Tibial artery (tissue), 4 donors: Measurements from ENCODE around the gene SCN1B.

Source experiments
- DNase-seq, 2 donors: peaks; one replicate each; pipeline ENCODE4 v3.0.0-alpha.2; 2019
- H3K27ac ChIP-seq, 2 donors: fragments of 200-600 bp; sonication (generic) in 1 of 2; 1 replicate in 1 of 2; 2 replicates in 1 of 2; pipeline ENCODE4 v1.5.1; 2018 to 2019; ENCODE audit warnings: mild to moderate bottlenecking in 1 of 2
- H3K27me3 ChIP-seq, 2 donors: fragments of 200-600 bp; sonication (generic) in 1 of 2; one replicate each; pipeline versions ENCODE4 v1.5.1 to v1.6.0; 2016 to 2019
- H3K36me3 ChIP-seq, 3 donors: fragments of 200-600 bp; sonication (generic) in 2 of 3; one replicate each; pipeline ENCODE4 v1.5.1; 2016 to 2019; ENCODE audit warnings: mild to moderate bottlenecking in 2 of 3
- H3K4me1 ChIP-seq, 4 donors: fragments of 200-600 bp; sonication (generic) in 2 of 4; 1 replicate in 3 of 4; 2 replicates in 1 of 4; pipeline ENCODE4 v1.5.1; 2016 to 2019
- H3K4me3 ChIP-seq, 2 donors: fragments of 200-600 bp; sonication (generic) in 1 of 2; 1 replicate in 1 of 2; 2 replicates in 1 of 2; pipeline ENCODE4 v1.5.1; 2018 to 2019; ENCODE audit warnings: mild to moderate bottlenecking in 2 of 2
- H3K9me3 ChIP-seq, 3 donors: fragments of 200-600 bp; sonication (generic) in 1 of 3; one replicate each; pipeline ENCODE4 v1.5.1; 2016 to 2019
- intact Hi-C: fragments of 100-400 bp; cut with DNase I; formaldehyde crosslinking; loops from one replicate; pipeline ENCODE4 v1.15.0; 2023; ENCODE audit warnings: low total_unique reads
- TF ChIP-seq, protein P1 (sequence below), 2 experiments: fragments of 200-600 bp in 1 of 2; fragments of 450-650 bp in 1 of 2; IDR thresholded peaks; one replicate each; pipeline ENCODE4 v1.5.1; 2017 to 2019; ENCODE audit warnings: antibody characterized with exemption in 2 of 2, mild to moderate bottlenecking in 1 of 2, moderate library complexity in 1 of 2

Gene SCN1B

DNA sequence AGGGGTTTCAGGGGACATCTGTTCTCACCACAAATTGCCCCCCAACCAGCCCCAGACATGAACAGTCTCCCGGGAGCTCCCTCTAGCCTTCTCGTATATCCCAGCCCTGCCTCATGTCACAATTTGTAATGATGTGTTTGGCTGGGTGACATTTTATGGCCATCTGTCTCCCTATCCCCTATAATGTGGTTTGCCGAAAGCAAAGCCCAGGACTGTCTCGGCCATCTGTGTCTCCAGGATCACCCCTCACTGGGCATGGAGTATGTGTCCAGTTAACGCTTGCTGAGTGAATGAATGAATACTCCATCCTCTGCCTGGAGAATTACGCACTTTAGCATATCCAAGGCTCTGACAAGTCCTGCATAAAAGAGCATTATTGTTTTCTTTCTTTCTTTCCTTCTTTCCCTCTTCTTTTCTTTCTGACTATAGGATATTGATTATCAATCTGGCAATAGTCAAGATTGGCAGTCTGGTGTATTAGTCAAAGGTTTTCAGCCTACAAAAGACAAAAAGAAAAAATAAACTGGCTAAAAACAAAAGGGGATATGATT, 26.3 kb downstream of the SCN1B start:
- H3K27me3 ChIP-seq = peaks cover 0 to 36% of the 10 kb centered on the region in 2 donors
- no peak overlapping the region for H3K4me3 ChIP-seq
- no peaks in the 10 kb centered on the region for H3K36me3 ChIP-seq
- intact Hi-C loops = no loop called here
- TF ChIP-seq, protein P1, sequence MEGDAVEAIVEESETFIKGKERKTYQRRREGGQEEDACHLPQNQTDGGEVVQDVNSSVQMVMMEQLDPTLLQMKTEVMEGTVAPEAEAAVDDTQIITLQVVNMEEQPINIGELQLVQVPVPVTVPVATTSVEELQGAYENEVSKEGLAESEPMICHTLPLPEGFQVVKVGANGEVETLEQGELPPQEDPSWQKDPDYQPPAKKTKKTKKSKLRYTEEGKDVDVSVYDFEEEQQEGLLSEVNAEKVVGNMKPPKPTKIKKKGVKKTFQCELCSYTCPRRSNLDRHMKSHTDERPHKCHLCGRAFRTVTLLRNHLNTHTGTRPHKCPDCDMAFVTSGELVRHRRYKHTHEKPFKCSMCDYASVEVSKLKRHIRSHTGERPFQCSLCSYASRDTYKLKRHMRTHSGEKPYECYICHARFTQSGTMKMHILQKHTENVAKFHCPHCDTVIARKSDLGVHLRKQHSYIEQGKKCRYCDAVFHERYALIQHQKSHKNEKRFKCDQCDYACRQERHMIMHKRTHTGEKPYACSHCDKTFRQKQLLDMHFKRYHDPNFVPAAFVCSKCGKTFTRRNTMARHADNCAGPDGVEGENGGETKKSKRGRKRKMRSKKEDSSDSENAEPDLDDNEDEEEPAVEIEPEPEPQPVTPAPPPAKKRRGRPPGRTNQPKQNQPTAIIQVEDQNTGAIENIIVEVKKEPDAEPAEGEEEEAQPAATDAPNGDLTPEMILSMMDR (IDR thresholded peaks at IDR 0.05) = no peak
- no peaks in the 10 kb centered on the region for H3K4me1 ChIP-seq
- H3K27ac ChIP-seq = no peak overlapping the region
- no peak for DNase-seq
- H3K9me3 ChIP-seq = no peaks in the 10 kb centered on the region

GRCh38 chr19:35058370-35058769, 28.1 kb downstream of the SCN1B start:
- intact Hi-C loops = no loop called here
- no peak overlapping the region for H3K27ac ChIP-seq
- TF ChIP-seq, protein P1 (IDR thresholded peaks at IDR 0.05) = no peak
- no peak for DNase-seq
- H3K27me3 ChIP-seq = peaks cover 0 to 36% of the 10 kb centered on the region in 2 donors
- H3K36me3 ChIP-seq = no peaks in the 10 kb centered on the region
- H3K9me3 ChIP-seq = no peaks in the 10 kb centered on the region
- H3K4me3 ChIP-seq = no peak overlapping the region
- no peaks in the 10 kb centered on the region for H3K4me1 ChIP-seq

DNA sequence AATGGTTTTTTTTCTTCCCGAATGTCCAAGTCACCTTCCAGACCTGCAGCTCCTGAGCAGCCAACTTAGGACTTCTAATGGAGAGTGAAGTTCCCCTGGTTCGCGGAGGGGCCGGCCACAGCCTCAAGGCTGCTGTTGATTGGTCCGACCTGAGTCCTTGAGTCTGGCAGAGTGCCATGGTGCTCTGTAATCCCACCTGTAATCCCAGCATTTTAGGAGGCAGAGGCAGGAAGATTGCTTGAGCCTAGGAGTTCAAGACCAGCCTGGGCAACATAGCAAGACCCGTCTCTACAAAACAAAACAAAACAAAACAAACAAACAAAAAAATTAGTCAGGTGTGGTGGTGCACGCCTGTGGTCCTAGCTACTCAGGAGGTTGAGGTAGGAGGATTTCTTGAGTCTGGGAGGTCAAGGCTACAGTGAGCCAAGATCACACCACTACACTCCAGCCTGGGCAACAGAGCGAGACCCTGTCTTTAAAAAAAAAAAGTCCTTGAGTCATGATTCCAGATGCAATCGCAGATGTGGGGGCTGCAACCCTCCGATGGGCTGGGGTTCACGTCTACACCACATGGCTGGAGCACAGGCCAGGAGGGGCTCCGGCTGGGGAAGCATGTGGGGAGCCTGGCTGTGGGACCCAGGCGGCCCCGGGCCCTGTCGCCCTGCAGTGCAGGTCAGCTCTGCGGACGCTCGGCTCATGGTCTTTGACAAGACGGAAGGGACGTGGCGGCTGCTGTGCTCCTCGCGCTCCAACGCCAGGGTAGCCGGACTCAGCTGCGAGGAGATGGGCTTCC, 28.9 kb downstream of the SCN1B start:
- H3K36me3 ChIP-seq = no peaks in the 10 kb centered on the region
- DNase-seq = no peak
- intact Hi-C loops = no loop called here
- no peaks in the 10 kb centered on the region for H3K4me1 ChIP-seq
- H3K27ac ChIP-seq = no peak overlapping the region
- no peaks in the 10 kb centered on the region for H3K9me3 ChIP-seq
- peaks cover 0 to 31% of the 10 kb centered on the region in 2 donors for H3K27me3 ChIP-seq
- H3K4me3 ChIP-seq = no peak overlapping the region
- TF ChIP-seq, protein P1 (IDR thresholded peaks at IDR 0.05) = no peak

DNA sequence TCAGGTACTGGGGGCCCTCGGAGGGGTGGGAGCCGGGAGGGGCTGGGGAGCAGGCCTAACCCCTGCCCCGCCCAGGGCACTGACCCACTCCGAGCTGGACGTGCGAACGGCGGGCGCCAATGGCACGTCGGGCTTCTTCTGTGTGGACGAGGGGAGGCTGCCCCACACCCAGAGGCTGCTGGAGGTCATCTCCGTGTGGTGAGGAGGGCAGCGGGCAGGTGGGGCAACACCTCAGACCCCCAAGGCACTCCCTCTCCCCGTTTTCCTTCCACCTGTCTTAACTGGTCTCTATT, 29.5 kb downstream of the SCN1B start:
- TF ChIP-seq, protein P1 (IDR thresholded peaks at IDR 0.05) = no peak
- Histone ChIP-seq H3K9me3 (no peaks in the 10 kb centered on the region), H3K4me3 (no peak overlapping the region), H3K27ac (no peak overlapping the region), H3K4me1 (no peaks in the 10 kb centered on the region), H3K36me3 (no peaks in the 10 kb centered on the region), H3K27me3 (peaks cover 0 to 26% of the 10 kb centered on the region in 2 donors)
- DNase-seq = no peak
- intact Hi-C loops = loop anchor here (10.0 kb wide), 1 partner anchor 215 kb away; no protein-coding TSS in a partner anchor

DNA sequence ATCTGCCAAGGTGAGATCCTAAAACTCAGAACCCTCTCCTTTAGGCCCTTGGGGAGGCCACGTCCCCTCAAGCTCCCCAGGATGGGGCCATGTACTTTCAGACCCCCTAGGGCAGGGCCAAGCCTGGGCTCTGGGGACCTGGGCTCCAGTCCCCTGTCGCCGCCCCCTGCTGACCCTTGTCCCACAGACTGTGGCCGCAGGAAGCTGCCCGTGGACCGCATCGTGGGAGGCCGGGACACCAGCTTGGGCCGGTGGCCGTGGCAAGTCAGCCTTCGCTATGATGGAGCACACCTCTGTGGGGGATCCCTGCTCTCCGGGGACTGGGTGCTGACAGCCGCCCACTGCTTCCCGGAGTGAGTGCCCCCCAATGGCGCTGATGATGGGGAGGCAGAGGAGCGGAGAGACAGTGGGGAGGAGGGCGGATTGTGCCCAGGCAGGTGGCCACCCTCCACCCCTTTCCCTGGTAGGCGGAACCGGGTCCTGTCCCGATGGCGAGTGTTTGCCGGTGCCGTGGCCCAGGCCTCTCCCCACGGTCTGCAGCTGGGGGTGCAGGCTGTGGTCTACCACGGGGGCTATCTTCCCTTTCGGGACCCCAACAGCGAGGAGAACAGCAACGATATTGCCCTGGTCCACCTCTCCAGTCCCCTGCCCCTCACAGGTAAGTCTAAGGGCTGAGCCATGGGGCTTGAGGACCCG, 30.0 kb downstream of the SCN1B start:
- intact Hi-C loops = loop anchor here (10.0 kb wide), 1 partner anchor 214 kb away; no protein-coding TSS in a partner anchor
- no peak for DNase-seq
- Histone ChIP-seq H3K27me3 (peaks cover 0 to 25% of the 10 kb centered on the region in 2 donors), H3K4me1 (no peaks in the 10 kb centered on the region), H3K36me3 (no peaks in the 10 kb centered on the region), H3K27ac (no peak overlapping the region), H3K9me3 (no peaks in the 10 kb centered on the region), H3K4me3 (no peak overlapping the region)
- TF ChIP-seq, protein P1 (IDR thresholded peaks at IDR 0.05) = no peak
